Measurements from ENCODE around the gene COL26A1.
"Not testable (repeated sequence)": the region's sequence is repeated elsewhere in the genome, so short reads cannot be mapped to it uniquely, and the experiment has no call there.

COL26A1 gene

DNA sequence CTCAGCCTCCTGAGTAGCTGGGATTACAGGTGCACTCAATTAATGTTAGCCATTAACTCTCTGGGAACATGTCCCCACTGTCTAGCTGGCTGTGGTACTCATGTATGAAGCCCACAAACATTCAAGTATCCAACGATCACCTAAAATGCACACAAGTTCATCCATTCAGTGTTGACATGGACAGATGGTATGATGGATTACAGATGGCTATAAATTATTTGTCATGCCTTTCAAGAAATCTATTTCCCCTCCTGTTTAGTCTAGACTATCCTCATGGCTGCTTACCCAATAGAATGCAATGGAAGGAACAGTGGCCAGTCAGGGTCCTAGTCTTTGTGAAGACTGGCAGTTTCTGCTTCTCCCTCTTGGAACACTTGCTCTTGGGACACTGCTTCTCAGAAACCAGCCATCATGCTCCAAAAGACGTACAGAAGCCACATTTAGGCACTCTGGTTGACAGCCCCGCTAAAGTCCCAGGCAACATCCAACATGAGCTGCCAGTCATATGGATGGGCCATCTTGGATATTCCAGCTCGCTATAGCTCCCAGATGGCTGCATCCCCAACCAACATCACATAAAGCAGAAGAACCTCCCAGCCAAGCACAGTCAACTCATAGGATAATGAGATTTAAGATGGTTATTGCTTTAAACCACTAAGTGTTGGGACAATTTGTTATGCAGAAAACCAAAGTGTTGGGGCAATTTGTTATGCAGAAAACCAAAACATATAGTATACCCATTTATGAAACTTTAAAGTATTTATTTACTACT, 233.3 kb downstream of the COL26A1 start:
- Mint-ChIP-seq H3K9me3 (no peaks in the 10 kb centered on the region), H3K27me3 (peaks cover 5 to 7% of the 10 kb centered on the region in 2 donors), H3K27ac (no peak overlapping the region), H3K36me3 (no peaks in the 10 kb centered on the region), H3K4me3 (no peak overlapping the region), H3K4me1 (no peaks in the 10 kb centered on the region)
- no peak for ATAC-seq (replicated peaks)
- DNase-seq, result no peak

DNA sequence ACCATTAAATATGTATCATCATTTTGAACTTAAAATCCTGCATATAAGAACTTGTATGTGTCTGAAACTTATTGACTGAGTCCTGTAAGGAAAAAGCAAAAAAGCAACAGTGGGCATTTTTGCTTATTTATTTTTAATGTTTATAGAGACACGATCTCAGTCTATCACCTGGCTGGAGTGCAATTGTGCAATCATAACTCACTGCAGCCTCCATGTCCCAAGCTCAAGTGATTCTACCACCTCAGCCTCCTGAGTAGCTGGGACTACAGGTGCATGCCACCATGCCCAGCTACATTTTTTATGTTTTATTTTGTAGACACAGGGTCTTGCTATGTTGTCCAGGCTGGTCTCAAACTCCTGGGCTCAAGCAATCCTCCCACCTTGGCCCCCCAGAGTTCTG, 234.2 kb downstream of the COL26A1 start:
- H3K4me1 Mint-ChIP-seq, result no peaks in the 10 kb centered on the region
- no peak overlapping the region for H3K27ac Mint-ChIP-seq
- DNase-seq (no peak), ATAC-seq (replicated peaks) (no peak)
- no peak overlapping the region for H3K4me3 Mint-ChIP-seq
- no peaks in the 10 kb centered on the region for H3K36me3 Mint-ChIP-seq
- H3K9me3 Mint-ChIP-seq, result no peaks in the 10 kb centered on the region
- H3K27me3 Mint-ChIP-seq, result peaks cover 5 to 14% of the 10 kb centered on the region in 2 donors

- ATAC-seq (replicated peaks) (no peak), DNase-seq (no peak)
- peaks cover 0 to 17% of the 10 kb centered on the region in 2 donors for H3K27me3 Mint-ChIP-seq
- no peaks in the 10 kb centered on the region for H3K36me3 Mint-ChIP-seq
- peaks cover 3 to 7% of the 10 kb centered on the region in 2 donors for H3K4me1 Mint-ChIP-seq
- H3K4me3 Mint-ChIP-seq, result no peak overlapping the region
- H3K9me3 Mint-ChIP-seq, result no peaks in the 10 kb centered on the region
- H3K27ac Mint-ChIP-seq, result no peak overlapping the region
Measured at GRCh38 chr7:101597941-101598340, 235.3 kb downstream of the COL26A1 start.

DNA sequence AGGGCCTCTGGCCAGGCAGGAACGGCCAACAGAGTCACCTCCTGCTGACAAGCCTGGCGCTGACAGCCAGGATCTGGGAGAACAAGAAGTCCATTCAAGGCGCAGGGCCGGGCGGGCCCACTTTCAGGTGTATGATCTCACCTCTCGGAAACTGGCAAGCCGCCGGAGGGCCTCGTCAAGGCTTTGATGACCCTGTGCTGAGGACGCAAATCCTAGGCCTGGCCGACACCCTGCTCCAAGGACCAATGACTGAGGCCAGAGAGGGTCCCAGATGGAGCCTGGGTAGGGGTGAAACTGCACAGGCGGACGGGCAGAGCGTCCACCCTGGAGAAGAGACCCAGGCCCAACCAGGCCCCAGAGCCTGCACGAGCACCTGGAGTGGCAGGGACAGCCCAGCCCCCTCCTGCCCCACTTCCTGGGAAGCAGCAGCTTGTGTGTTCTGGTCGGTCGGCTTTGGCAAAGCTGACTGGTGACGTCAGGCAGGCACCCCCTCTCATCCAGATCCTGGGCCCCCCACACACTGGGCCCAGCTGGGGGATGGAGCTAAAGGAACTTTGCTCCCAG, 235.8 kb downstream of the COL26A1 start:
- ATAC-seq (replicated peaks), result no peak
- Mint-ChIP-seq H3K4me1 (peaks cover 3 to 7% of the 10 kb centered on the region in 2 donors), H3K27ac (no peak overlapping the region), H3K36me3 (no peaks in the 10 kb centered on the region), H3K27me3 (peaks cover 0 to 19% of the 10 kb centered on the region in 2 donors), H3K9me3 (no peaks in the 10 kb centered on the region), H3K4me3 (no peak overlapping the region)
- no peak for DNase-seq

GRCh38 chr7:101598986-101599771, 236.5 kb downstream of the COL26A1 start:
- ATAC-seq (replicated peaks), result no peak
- DNase-seq, result no peak
- H3K27me3 Mint-ChIP-seq, result peaks cover 0 to 19% of the 10 kb centered on the region in 2 donors
- peaks cover 3 to 7% of the 10 kb centered on the region in 2 donors for H3K4me1 Mint-ChIP-seq
- no peaks in the 10 kb centered on the region for H3K9me3 Mint-ChIP-seq
- no peak overlapping the region for H3K4me3 Mint-ChIP-seq
- no peaks in the 10 kb centered on the region for H3K36me3 Mint-ChIP-seq
- no peak overlapping the region for H3K27ac Mint-ChIP-seq

GRCh38 chr7:101599787-101600186, 237.1 kb downstream of the COL26A1 start:
- H3K4me1 Mint-ChIP-seq, result peaks cover 3 to 7% of the 10 kb centered on the region in 2 donors
- no peaks in the 10 kb centered on the region for H3K36me3 Mint-ChIP-seq
- no peaks in the 10 kb centered on the region for H3K9me3 Mint-ChIP-seq
- DNase-seq (no peak), ATAC-seq (replicated peaks) (no peak)
- H3K27ac Mint-ChIP-seq, result no peak overlapping the region
- peaks cover 3 to 19% of the 10 kb centered on the region in 2 donors for H3K27me3 Mint-ChIP-seq
- H3K4me3 Mint-ChIP-seq, result no peak overlapping the region

GRCh38 chr7:101602082-101602481, 239.4 kb downstream of the COL26A1 start:
- ATAC-seq (replicated peaks), result peak; percentile 35 to 45
- H3K36me3 Mint-ChIP-seq, result no peaks in the 10 kb centered on the region
- no peak overlapping the region for H3K4me3 Mint-ChIP-seq
- H3K27ac Mint-ChIP-seq, result no peak overlapping the region
- peaks cover 3 to 19% of the 10 kb centered on the region in 2 donors for H3K27me3 Mint-ChIP-seq
- peaks cover 3 to 7% of the 10 kb centered on the region in 2 donors for H3K4me1 Mint-ChIP-seq
- no peaks in the 10 kb centered on the region for H3K9me3 Mint-ChIP-seq
- no peak for DNase-seq

DNA sequence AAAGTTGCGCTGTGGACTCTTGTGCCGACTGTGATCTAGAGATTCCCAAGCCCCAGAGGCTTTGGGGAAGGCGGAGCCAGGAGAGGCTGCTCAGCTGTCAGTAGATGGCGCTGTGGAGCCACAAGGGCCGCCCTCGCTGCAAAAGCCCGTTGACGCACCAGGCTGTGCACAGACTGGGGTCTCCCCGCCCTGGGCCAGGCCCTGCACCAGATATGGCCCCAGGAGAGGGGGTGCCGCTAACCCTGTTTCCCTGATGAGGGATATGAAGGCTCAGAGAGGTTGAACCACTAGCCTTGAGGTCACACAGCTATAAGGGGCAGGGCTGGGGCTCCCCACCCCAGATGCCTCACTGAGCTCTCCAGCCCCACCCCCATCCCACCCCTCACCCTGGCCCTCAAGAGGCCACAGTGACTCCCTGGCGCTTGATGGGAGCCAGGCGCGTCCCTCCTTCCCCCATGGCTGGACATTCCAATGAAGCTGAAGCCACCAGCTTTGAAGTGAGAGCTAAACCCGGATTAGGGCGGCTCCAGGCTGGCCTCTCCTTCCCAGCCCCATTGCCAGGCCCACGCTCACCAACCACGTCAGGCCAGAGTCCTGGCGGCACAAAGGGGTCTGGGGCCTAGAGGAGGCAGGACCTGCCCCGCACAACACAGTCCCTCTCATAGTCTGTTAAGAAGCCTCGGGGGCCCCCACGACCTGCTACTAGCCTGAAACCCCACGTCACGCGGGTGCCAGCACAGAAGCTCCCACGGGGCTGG, 240.0 kb downstream of the COL26A1 start:
- H3K9me3 Mint-ChIP-seq, result no peaks in the 10 kb centered on the region
- ATAC-seq (replicated peaks) (peak; percentile 94 to 96), DNase-seq (peak; percentile 44)
- H3K4me3 Mint-ChIP-seq, result no peak overlapping the region
- peaks cover 3 to 19% of the 10 kb centered on the region in 2 donors for H3K27me3 Mint-ChIP-seq
- peaks cover 3 to 7% of the 10 kb centered on the region in 2 donors for H3K4me1 Mint-ChIP-seq
- H3K27ac Mint-ChIP-seq, result no peak overlapping the region
- H3K36me3 Mint-ChIP-seq, result no peaks in the 10 kb centered on the region

DNA sequence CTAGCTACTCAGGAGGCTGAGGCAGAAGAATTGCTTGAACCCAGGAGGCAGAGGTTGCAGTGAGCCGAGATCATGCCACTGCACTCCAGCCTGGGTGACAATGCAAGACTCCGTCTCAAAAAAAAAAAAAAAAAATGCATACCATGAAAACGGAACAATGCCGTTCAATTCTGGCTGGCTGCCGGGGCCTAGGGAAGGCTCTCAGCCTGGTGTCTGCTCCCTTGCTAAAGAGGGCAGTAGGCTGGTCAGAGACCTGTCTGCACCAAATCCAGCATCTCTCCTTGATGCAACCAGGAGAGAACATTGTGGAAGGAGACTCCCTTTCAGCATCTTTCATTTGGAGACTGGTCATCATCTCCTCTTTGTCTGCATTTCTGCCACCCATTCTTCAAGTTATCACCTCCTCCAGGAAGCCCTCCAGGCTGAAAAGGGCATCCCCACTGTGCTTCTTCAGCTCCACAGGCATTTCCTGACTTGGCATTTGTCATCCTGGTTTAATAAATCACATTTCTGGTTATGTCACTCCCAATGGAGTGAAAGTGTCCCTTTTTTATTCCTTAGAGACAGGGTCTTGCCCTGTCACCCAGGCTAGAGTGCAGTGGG, 241.8 kb downstream of the COL26A1 start:
- Mint-ChIP-seq H3K27ac (no peak overlapping the region), H3K4me3 (no peak overlapping the region), H3K27me3 (peaks cover 3 to 26% of the 10 kb centered on the region in 2 donors), H3K36me3 (no peaks in the 10 kb centered on the region), H3K4me1 (peaks cover 3 to 7% of the 10 kb centered on the region in 2 donors), H3K9me3 (no peaks in the 10 kb centered on the region)
- ATAC-seq (replicated peaks), result no peak
- DNase-seq, result no peak

DNA sequence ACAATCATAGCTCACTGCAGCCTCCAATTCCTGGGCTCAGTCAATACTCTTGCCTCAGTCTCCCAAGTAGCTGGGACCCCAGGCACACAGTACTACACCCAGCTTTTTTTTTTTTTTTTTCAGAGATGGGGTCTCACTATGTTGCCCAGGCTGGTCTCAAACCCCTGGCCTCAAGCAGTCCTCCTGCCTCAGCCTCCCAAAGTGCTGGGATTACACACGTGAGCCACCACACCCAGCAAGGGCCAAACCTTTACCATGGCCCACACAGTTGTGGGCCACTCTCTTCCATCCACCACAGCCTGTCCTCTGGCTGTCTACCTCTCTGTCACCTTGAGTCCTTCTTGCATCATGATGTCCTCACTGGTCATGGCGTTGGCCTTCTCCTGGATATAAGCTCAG, 242.3 kb downstream of the COL26A1 start:
- H3K27ac Mint-ChIP-seq; H3K4me3 Mint-ChIP-seq; H3K4me1 Mint-ChIP-seq; DNase-seq; H3K9me3 Mint-ChIP-seq; H3K36me3 Mint-ChIP-seq; ATAC-seq (replicated peaks): not testable (repeated sequence)
- H3K27me3 Mint-ChIP-seq, result peaks cover 6 to 26% of the 10 kb centered on the region in 2 donors

GRCh38 chr7:101605611-101606497, 243.2 kb downstream of the COL26A1 start:
- ATAC-seq (replicated peaks) (no peak), DNase-seq (no peak)
- no peaks in the 10 kb centered on the region for H3K36me3 Mint-ChIP-seq
- peaks cover 3 to 7% of the 10 kb centered on the region in 2 donors for H3K4me1 Mint-ChIP-seq
- no peak overlapping the region for H3K4me3 Mint-ChIP-seq
- peaks cover 8 to 26% of the 10 kb centered on the region in 2 donors for H3K27me3 Mint-ChIP-seq
- no peak overlapping the region for H3K27ac Mint-ChIP-seq
- no peaks in the 10 kb centered on the region for H3K9me3 Mint-ChIP-seq

GRCh38 chr7:101606498-101606923, 243.8 kb downstream of the COL26A1 start:
- H3K27ac Mint-ChIP-seq, result no peak overlapping the region
- H3K9me3 Mint-ChIP-seq, result no peaks in the 10 kb centered on the region
- H3K36me3 Mint-ChIP-seq, result no peaks in the 10 kb centered on the region
- H3K4me1 Mint-ChIP-seq, result peaks cover 3 to 7% of the 10 kb centered on the region in 2 donors
- ATAC-seq (replicated peaks) (no peak), DNase-seq (no peak)
- peaks cover 8 to 22% of the 10 kb centered on the region in 2 donors for H3K27me3 Mint-ChIP-seq
- H3K4me3 Mint-ChIP-seq, result no peak overlapping the region
